Activated CD4-positive, alpha-beta T cell treated with anti-CD3 and anti-CD28 coated beads, Interleukin-2, amount 50 U/mL, for 1 hour (primary cell): Measurements from ENCODE around the gene XRCC5.

Experiments used
- DNase-seq: peaks from one replicate; pipeline ENCODE4 v3.0.0-alpha.2; 2020

XRCC5 gene

DNA sequence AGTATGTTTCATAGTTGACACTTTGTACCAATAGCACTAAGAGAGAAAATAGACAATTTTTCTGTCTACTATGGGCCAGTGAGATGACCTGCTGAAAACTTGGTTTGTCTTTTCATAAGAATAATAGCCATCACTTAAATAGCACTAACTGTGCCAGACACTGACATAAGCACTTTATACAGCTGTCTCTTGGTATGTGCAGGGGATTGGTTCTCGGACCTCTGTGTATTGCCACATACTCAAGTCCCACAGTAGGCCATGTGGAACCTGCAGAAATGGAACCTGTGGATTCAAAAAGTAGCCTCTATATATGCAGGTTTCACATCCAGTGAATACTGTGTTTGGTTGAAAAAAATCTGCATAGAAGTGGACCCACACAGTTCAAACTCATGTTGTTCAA, 126.7 kb downstream of the XRCC5 start:
- DNase-seq = no peak

DNA sequence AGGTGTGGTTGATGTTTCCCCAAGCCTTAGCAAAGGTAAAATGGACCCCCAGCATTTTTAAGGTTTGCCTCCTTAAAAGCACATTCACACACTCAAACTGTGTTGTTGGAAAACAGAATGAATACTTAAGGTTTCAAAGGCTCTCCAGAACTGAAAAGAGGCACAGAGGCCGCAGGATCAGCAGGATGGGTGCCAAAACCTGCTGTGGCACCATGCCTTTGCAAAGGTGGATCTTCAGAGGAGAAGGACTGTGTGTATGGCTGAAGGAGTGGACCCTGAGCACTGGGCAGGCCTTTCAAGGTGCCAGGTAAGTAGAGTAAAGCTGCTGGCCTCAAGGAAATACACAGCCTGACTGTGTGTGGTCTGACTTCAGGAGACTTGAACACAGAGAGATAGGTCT, 127.3 kb downstream of the XRCC5 start:
- DNase-seq = no peak

DNA sequence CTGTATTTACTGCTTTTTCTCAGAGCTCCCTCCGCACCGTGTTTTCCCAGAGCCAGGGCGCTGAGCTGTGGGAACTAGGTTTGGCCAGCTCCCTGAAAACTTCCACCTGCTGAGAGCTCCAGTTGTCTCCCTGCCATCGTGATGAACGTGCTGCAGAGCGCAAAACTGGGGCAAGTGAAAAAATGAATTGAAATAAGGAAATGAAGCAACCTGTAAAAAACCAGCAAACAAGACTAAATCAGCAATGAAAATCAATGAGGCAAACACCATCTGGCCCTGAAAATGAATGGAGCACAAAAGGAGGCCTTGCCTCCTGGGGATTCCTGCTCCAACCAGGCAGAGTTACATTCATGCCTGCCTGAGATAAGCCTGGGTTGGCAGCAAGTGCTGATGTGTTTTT, 133.2 kb downstream of the XRCC5 start:
- DNase-seq = no peak

DNA sequence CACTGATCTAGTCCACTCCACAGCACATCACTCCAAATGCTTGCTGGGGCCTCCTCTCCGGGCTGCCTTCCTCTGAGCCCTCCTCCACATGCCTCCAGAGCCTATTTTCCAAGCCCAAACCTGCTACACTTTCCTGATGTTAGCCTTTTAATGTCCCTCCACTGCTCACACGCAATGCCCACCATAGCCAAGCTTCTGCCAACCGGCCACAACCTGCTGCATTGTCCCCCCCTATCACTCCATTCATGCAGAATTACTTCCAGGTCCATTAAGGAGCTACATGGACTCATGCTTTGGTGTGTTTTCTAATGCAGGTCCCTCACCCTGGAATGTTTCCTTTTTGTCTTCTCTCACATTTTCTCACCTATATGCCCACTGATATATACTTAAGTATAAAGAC, 133.9 kb downstream of the XRCC5 start:
- no peak for DNase-seq

DNA sequence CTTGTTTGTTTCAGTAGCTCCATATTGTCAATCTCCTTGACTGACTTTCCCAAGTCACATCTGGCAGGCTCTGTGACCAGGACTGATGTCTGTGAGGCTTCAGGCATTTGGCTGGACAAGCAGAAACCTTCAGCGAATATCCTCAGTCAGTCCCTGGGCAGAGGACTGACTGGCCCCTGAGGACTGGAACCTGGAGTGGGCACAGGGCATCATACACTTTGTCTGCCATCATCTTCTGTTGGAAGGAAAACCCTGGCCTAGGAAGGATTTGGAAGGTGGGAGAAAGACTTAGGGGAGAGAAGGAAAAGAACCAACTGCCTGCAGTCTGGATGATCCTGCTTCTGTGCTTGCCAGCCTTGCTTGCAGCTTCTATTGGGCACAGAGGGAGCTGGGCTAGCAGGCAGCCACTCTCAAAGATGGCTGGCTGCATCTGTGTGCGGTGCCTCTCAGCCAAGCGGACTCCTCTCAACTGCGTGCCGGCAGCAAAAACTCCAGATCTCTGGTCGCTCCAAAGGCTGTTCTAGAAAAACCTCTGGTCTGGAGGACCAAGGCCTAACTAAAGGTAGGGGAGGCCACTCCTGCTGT, 136.3 kb downstream of the XRCC5 start:
- DNase-seq = no peak

DNA sequence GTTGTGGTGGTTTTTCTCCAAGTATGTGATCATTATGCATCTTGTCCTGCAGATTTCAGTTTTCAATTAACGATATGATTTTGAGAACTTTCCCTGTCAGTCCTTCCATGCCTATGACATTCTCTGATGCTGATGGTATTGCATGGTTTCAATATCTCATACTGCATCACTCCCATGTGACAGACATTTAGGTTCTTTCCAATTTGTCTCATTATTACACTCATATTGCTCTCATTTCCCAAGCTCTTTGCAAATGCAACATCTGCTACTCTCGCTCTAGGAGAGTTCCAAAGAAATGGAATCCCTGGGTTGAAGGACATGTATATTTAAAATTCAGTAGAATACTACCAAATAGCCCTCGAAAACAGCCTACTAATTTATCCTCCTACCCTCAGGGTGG, 137.6 kb downstream of the XRCC5 start:
- no peak for DNase-seq
